Measurements from ENCODE around the gene CADPS2.

CADPS2 gene

DNA sequence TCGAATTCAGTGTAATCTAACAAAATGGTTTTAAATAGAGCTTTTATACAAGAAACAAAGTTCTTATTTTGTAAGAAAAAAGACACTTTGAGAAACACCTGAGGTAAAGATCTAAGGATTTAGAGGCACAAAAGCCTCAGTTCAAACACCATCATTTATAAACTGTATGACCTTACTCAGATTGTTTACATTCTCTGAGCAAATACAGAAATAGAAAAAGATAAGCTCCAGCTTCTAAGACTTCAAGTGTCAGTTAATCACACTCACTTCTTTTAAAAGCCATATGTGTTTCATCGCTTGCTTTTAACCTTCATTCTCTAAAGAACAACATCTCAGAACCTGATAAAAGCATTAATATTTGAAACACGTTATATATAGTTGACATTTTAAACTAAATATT, 27.9 kb downstream of the CADPS2 start:
- DNase-seq (ENCODE audit: low read depth): no peak
- no peak overlapping the region for H3K4me3 ChIP-seq (ENCODE audit: low read length)
- TF ChIP-seq, protein P1, sequence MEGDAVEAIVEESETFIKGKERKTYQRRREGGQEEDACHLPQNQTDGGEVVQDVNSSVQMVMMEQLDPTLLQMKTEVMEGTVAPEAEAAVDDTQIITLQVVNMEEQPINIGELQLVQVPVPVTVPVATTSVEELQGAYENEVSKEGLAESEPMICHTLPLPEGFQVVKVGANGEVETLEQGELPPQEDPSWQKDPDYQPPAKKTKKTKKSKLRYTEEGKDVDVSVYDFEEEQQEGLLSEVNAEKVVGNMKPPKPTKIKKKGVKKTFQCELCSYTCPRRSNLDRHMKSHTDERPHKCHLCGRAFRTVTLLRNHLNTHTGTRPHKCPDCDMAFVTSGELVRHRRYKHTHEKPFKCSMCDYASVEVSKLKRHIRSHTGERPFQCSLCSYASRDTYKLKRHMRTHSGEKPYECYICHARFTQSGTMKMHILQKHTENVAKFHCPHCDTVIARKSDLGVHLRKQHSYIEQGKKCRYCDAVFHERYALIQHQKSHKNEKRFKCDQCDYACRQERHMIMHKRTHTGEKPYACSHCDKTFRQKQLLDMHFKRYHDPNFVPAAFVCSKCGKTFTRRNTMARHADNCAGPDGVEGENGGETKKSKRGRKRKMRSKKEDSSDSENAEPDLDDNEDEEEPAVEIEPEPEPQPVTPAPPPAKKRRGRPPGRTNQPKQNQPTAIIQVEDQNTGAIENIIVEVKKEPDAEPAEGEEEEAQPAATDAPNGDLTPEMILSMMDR (IDR thresholded peaks at IDR 0.05; ENCODE audit: insufficient read depth, low read depth, low read length, missing control alignments): no peak

DNA sequence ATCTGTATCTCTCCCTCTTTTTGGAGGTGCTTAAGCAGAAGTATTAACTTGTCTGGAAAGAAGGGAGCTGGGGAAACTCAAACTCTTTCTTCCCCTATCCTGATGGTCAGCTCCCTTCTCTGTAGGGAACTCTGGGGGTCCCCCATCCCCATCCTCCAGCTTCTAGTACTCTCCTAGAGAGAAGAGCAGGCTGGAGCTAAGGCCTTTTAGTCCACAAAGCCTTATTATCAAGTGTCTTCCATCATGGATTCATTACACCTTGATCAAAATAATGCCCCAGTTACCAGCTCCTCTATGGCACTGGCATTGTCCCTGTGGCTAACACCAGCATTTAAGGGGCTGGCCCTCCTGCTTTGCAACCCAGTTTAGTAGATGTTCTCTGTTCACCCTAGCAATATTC, 35.7 kb downstream of the CADPS2 start:
- H3K4me3 ChIP-seq (ENCODE audit: low read length): no peak overlapping the region
- no peak for DNase-seq (ENCODE audit: low read depth)
- TF ChIP-seq, protein P1 (IDR thresholded peaks at IDR 0.05; ENCODE audit: insufficient read depth, low read depth, low read length, missing control alignments): no peak

- TF ChIP-seq, protein P1 (IDR thresholded peaks at IDR 0.05; ENCODE audit: insufficient read depth, low read depth, low read length, missing control alignments): no peak
- H3K4me3 ChIP-seq (ENCODE audit: low read length): no peak overlapping the region
- no peak for DNase-seq (ENCODE audit: low read depth)
Observed at GRCh38 chr7:122849957-122850328, 36.3 kb downstream of the CADPS2 start.

DNA sequence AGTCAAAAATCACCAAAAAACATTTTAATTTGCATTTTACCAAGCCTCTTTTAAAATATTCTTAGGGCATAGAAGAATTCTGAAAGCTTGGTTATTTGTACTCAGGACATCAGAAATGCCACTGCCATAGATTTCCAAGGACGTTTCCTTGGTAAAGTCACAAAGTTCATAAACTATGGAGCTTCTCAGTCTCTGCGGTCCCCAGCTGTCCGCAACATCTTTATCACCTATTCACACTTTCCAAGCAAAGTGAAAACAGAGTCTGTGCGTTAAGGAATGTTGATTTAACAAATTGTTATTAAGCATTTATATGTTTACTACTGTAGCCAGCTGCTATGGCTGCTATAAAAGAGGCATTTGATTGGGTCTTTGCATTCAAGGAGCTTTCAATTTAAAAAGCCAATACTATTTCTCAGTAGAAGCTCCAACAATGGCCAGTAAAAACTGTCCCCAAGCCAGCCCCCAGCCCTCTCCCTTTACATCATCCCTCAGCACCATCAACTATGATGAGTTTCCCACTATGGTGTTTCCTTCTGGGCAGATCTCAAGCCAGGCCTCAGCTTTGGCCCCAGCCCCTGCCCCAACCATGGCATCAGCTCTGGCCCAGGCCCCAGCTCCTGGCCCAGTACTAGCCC, 36.8 kb downstream of the CADPS2 start:
- TF ChIP-seq, protein P1 (IDR thresholded peaks at IDR 0.05; ENCODE audit: insufficient read depth, low read depth, low read length, missing control alignments): no peak
- no peak for DNase-seq (ENCODE audit: low read depth)
- H3K4me3 ChIP-seq (ENCODE audit: low read length): no peak overlapping the region

DNA sequence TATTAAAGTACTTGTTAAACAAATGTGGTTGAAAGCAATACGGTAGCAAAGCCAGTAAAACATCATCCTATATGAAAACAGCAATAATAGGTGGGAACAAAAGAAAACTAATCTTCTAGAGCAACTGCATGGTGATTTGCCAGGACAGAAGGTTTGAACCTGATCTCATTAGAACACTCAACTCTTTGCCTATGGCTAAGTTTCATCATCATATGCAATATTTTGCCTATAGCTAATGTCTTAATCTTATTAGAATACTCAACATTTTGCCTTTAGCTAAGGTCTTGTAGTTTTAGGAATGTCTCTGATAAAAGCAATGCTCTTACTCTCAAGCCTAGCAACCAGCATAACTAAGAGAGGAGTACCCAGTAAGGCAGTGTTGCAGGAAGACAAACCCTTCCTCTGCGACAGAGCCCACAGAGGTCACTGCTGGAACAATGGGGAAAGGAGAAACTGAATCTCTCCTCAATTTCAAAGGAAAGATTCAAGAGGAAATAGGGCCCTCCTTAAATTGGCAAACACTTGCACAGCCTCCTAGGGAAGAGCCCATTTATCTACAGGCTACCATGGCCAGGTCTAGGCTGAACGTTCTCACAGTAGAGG, 38.3 kb downstream of the CADPS2 start:
- DNase-seq (ENCODE audit: low read depth): no peak
- H3K4me3 ChIP-seq (ENCODE audit: low read length): no peak overlapping the region
- TF ChIP-seq, protein P1 (IDR thresholded peaks at IDR 0.05; ENCODE audit: insufficient read depth, low read depth, low read length, missing control alignments): no peak

GRCh38 chr7:122846591-122846990, 39.7 kb downstream of the CADPS2 start:
- TF ChIP-seq, protein P1 (IDR thresholded peaks at IDR 0.05; ENCODE audit: insufficient read depth, low read depth, low read length, missing control alignments): no peak
- DNase-seq (ENCODE audit: low read depth): no peak
- H3K4me3 ChIP-seq (ENCODE audit: low read length): no peak overlapping the region

- TF ChIP-seq, protein P1 (IDR thresholded peaks at IDR 0.05; ENCODE audit: insufficient read depth, low read depth, low read length, missing control alignments): no peak
- DNase-seq (ENCODE audit: low read depth): no peak
- no peak overlapping the region for H3K4me3 ChIP-seq (ENCODE audit: low read length)
Observed at GRCh38 chr7:122845286-122845685, 41.0 kb downstream of the CADPS2 start.

All from epithelial cell of esophagus (primary cell).